SK-N-SH treated with all-trans-retinoic acid at 6 μM for 48 hours (cell line): ENCODE results near the gene DENND4C.

Experiments used
- ATAC-seq: fragments of 200-7000 bp; cut with Tn5 transposase; 3 replicates; pipeline ENCODE4 v1.9.1; 2020; ENCODE audit warnings: mild to moderate bottlenecking, moderate library complexity
- BACH2 ChIP-seq: fragments of 250-450 bp; sonication (Bioruptor Pico); IDR thresholded peaks from 2 replicates; pipeline ENCODE4 v1.9.0; 2021; ENCODE audit warnings: mild to moderate bottlenecking, borderline replicate concordance
- CREB5 ChIP-seq: fragments of 250-450 bp; sonication (Bioruptor Pico); IDR thresholded peaks from 2 replicates; pipeline ENCODE4 v1.5.1; 2020; ENCODE audit warnings: low read depth, mild to moderate bottlenecking, moderate library complexity
- CSDC2 ChIP-seq: fragments of 250-450 bp; sonication (Bioruptor Pico); IDR thresholded peaks from 2 replicates; pipeline ENCODE4 v1.5.0; 2020; ENCODE audit warnings: mild to moderate bottlenecking, moderate library complexity
- CSRNP3 ChIP-seq: fragments of 250-450 bp; sonication (Bioruptor Pico); IDR thresholded peaks from 2 replicates; pipeline ENCODE4 v1.5.1; 2021; ENCODE audit warnings: mild to moderate bottlenecking, moderate library complexity
- ESRRG ChIP-seq: fragments of 250-450 bp; sonication (Bioruptor Pico); IDR thresholded peaks from 2 replicates; pipeline ENCODE4 v1.6.1; 2021; ENCODE audit warnings: mild to moderate bottlenecking
- GLIS3 ChIP-seq: fragments of 250-450 bp; sonication (Bioruptor Pico); IDR thresholded peaks from 2 replicates; pipeline ENCODE4 v1.5.0; 2020; ENCODE audit warnings: mild to moderate bottlenecking, moderate library complexity
- ISL1 ChIP-seq: fragments of 250-450 bp; sonication (Bioruptor Pico); IDR thresholded peaks from 2 replicates; pipeline ENCODE4 v2.1.2; 2022; ENCODE audit warnings: mild to moderate bottlenecking, moderate library complexity
- OSR1 ChIP-seq: fragments of 250-450 bp; sonication (Bioruptor Pico); IDR thresholded peaks from 2 replicates; pipeline ENCODE4 v1.8.0; 2022; ENCODE audit warnings: moderate library complexity, mild to moderate bottlenecking, inconsistent platforms
- PATZ1 ChIP-seq: fragments of 250-450 bp; sonication (Bioruptor Pico); IDR thresholded peaks from 2 replicates; pipeline ENCODE4 v1.8.0; 2020; ENCODE audit warnings: mild to moderate bottlenecking, moderate library complexity, borderline replicate concordance
- PPARA ChIP-seq: fragments of 250-450 bp; sonication (Bioruptor Pico); IDR thresholded peaks from 2 replicates; pipeline ENCODE4 v1.5.0; 2020; ENCODE audit warnings: mild to moderate bottlenecking, borderline replicate concordance
- RARB ChIP-seq: fragments of 250-450 bp; sonication (Bioruptor Pico); IDR thresholded peaks from 2 replicates; pipeline ENCODE4 v1.8.0; 2021; ENCODE audit warnings: mild to moderate bottlenecking, moderate library complexity
- SNAI2 ChIP-seq: fragments of 250-450 bp; sonication (Bioruptor Pico); IDR thresholded peaks from 2 replicates; pipeline ENCODE4 v1.5.0; 2020; ENCODE audit warnings: mild to moderate bottlenecking, moderate library complexity
- TCF4 ChIP-seq: fragments of 250-450 bp; sonication (Bioruptor Pico); IDR thresholded peaks from 2 replicates; pipeline ENCODE4 v1.8.0; 2021; ENCODE audit warnings: mild to moderate bottlenecking, moderate library complexity, borderline replicate concordance
- TOX ChIP-seq: fragments of 250-450 bp; sonication (Bioruptor Pico); IDR thresholded peaks from 2 replicates; pipeline ENCODE4 v1.8.0; 2021; ENCODE audit warnings: mild to moderate bottlenecking, moderate library complexity, borderline replicate concordance
- TSHZ2 ChIP-seq: fragments of 250-450 bp; sonication (Bioruptor Pico); IDR thresholded peaks from 2 replicates; pipeline ENCODE4 v1.5.0; 2020; ENCODE audit warnings: mild to moderate bottlenecking, moderate library complexity
- ZC3H10 ChIP-seq: fragments of 250-450 bp; sonication (Bioruptor Pico); IDR thresholded peaks from 2 replicates; pipeline ENCODE4 v1.5.1; 2021; ENCODE audit warnings: mild to moderate bottlenecking, moderate library complexity
- ZFP30 ChIP-seq: fragments of 450-650 bp; formaldehyde crosslinking; IDR thresholded peaks from 2 replicates; pipeline ENCODE4 v1.5.0; 2022; ENCODE audit warnings: mild to moderate bottlenecking, moderate library complexity
- ZNF565 ChIP-seq: fragments of 450-650 bp; formaldehyde crosslinking; conservative IDR thresholded peaks from 2 replicates; pipeline ENCODE4 v1.5.0; 2020; ENCODE audit warnings: low read depth, mild to moderate bottlenecking, moderate library complexity
- ZNF70 ChIP-seq: fragments of 450-650 bp; formaldehyde crosslinking; IDR thresholded peaks from 2 replicates; pipeline ENCODE4 v1.5.0; 2020; ENCODE audit warnings: mild to moderate bottlenecking, moderate library complexity
- ZNF8 ChIP-seq: fragments of 450-650 bp; formaldehyde crosslinking; IDR thresholded peaks from 2 replicates; pipeline ENCODE4 v1.5.0; 2020; ENCODE audit warnings: mild to moderate bottlenecking, moderate library complexity

DENND4C gene

GRCh38 chr9:19372567-19372966, 142.1 kb downstream of the DENND4C start:
- peak; percentile 18 for ATAC-seq

GRCh38 chr9:19373527-19373926, 143.0 kb downstream of the DENND4C start:
- no peak for ATAC-seq
- TF ChIP-seq GLIS3 (CRISPR knock-in tag): no peak
- no peak for TF ChIP-seq ZFP30 (CRISPR knock-in tag)
- TF ChIP-seq TCF4 (CRISPR knock-in tag): 0 out of 2 replicates have a peak, but pooled peaks have one; percentile 17
- TF ChIP-seq BACH2 (CRISPR knock-in tag): no peak
- TF ChIP-seq SNAI2 (CRISPR knock-in tag): no peak
- no peak for TF ChIP-seq TSHZ2 (CRISPR knock-in tag)
- no peak for TF ChIP-seq CSDC2
- 0 out of 2 replicates have a peak, but pooled peaks have one; percentile 33 for TF ChIP-seq CREB5
- no peak for TF ChIP-seq ISL1 (CRISPR knock-in tag)
- TF ChIP-seq PPARA (CRISPR knock-in tag): no peak
- TF ChIP-seq TOX (CRISPR knock-in tag): no peak

More at GRCh38 chr9:19372567-19372966, 142.1 kb downstream of the DENND4C start:
- TF ChIP-seq OSR1 (CRISPR knock-in tag) (no peak), ZC3H10 (CRISPR knock-in tag) (no peak), ZFP30 (CRISPR knock-in tag) (no peak), PATZ1 (no peak), CREB5 (no peak), TSHZ2 (CRISPR knock-in tag) (no peak), ZNF70 (no peak), ESRRG (CRISPR knock-in tag) (no peak), ZNF8 (CRISPR knock-in tag) (no peak), ZNF565 (no peak), RARB (CRISPR knock-in tag) (no peak), CSRNP3 (CRISPR knock-in tag) (no peak), BACH2 (CRISPR knock-in tag) (no peak), TOX (CRISPR knock-in tag) (no peak), TCF4 (CRISPR knock-in tag) (no peak), ISL1 (CRISPR knock-in tag) (no peak)
